DOHH2 (cell line): Measurements from ENCODE around the gene PAPLN.

ENCODE experiments used
- H3F3A ChIP-seq: fragments of 200-600 bp; sonication (generic), shearing (Covaris generic); 2 replicates; pipeline ENCODE4 v1.6.0; 2016; ENCODE audit warnings: antibody characterized with exemption, mild to moderate bottlenecking; ENCODE audit not compliant: control insufficient read depth, insufficient read depth
- H3K27ac ChIP-seq: fragments of 200-600 bp; sonication (generic); 2 replicates; pipeline ENCODE4 v1.5.1; 2014; ENCODE audit warnings: low read depth, mild to moderate bottlenecking, low read length, moderate library complexity
- H3K27me3 ChIP-seq: fragments of 200-600 bp; sonication (generic); 2 replicates; pipeline ENCODE4 v1.6.1; 2014; ENCODE audit warnings: mild to moderate bottlenecking, low read length, mixed read lengths; ENCODE audit not compliant: control insufficient read depth
- H3K36me3 ChIP-seq: fragments of 200-600 bp; sonication (generic); 2 replicates; pipeline ENCODE4 v1.6.1; 2014; ENCODE audit warnings: mild to moderate bottlenecking, low read length, moderate library complexity, mixed read lengths; ENCODE audit not compliant: control insufficient read depth
- H3K4me1 ChIP-seq: fragments of 200-600 bp; sonication (generic); 2 replicates; pipeline ENCODE4 v1.6.1; 2014; ENCODE audit warnings: mild to moderate bottlenecking, low read length, mixed read lengths; ENCODE audit not compliant: control insufficient read depth
- H3K4me2 ChIP-seq: fragments of 200-600 bp; sonication (generic); 2 replicates; pipeline ENCODE4 v1.6.0; 2014; ENCODE audit warnings: mild to moderate bottlenecking, low read length, moderate library complexity
- H3K4me3 ChIP-seq: fragments of 200-600 bp; sonication (generic); 2 replicates; pipeline ENCODE4 v1.5.1; 2014; ENCODE audit warnings: mild to moderate bottlenecking, low read length, mixed read lengths
- H3K79me2 ChIP-seq: fragments of 200-600 bp; sonication (generic); 2 replicates; pipeline ENCODE4 v1.6.1; 2014; ENCODE audit warnings: mild to moderate bottlenecking, low read length, mixed read lengths; ENCODE audit not compliant: control insufficient read depth
- H3K9me2 ChIP-seq: fragments of 200-600 bp; sonication (generic); replicated peaks from 2 replicates; pipeline ENCODE4 v1.6.1; 2014; ENCODE audit warnings: mild to moderate bottlenecking, low read length, mixed read lengths; ENCODE audit not compliant: control insufficient read depth
- H3K9me3 ChIP-seq: fragments of 200-600 bp; sonication (generic); 2 replicates; pipeline ENCODE4 v1.6.1; 2014; ENCODE audit warnings: antibody characterized with exemption, low read length, mixed read lengths; ENCODE audit not compliant: control insufficient read depth, insufficient read depth
- H4K20me1 ChIP-seq: fragments of 200-600 bp; sonication (generic); 2 replicates; pipeline ENCODE4 v1.6.0; 2014; ENCODE audit warnings: low read depth, mild to moderate bottlenecking, antibody characterized with exemption, low read length, moderate library complexity; ENCODE audit not compliant: control insufficient read depth, insufficient read depth
- CTCF ChIP-seq: fragments of 200-600 bp; sonication (generic); IDR thresholded peaks from one replicate; pipeline ENCODE4 v1.5.1; 2014; ENCODE audit warnings: antibody characterized with exemption, mild to moderate bottlenecking, low read depth, low read length; ENCODE audit not compliant: poor library complexity, severe bottlenecking
- EZH2phosphoT487 ChIP-seq: fragments of 200-600 bp; sonication (generic); IDR thresholded peaks from 2 replicates; pipeline ENCODE4 v1.6.1; 2017; ENCODE audit warnings: borderline replicate concordance, mild to moderate bottlenecking, antibody characterized with exemption, low read length, moderate library complexity, mixed read lengths

PAPLN gene

GRCh38 chr14:73264885-73265720 lies 27.8 kb downstream of the PAPLN start:
- H3K36me3 ChIP-seq, result no peaks in the 10 kb centered on the region
- H3K27me3 ChIP-seq, result no peaks in the 10 kb centered on the region
- H3K4me2 ChIP-seq, result no peak overlapping the region
- H3K9me3 ChIP-seq, result no peaks in the 10 kb centered on the region
- H3K79me2 ChIP-seq, result no peaks in the 10 kb centered on the region
- no peaks in the 10 kb centered on the region for H3F3A ChIP-seq
- peaks cover 8% of the 10 kb centered on the region for H3K4me1 ChIP-seq
- H4K20me1 ChIP-seq, result no peaks in the 10 kb centered on the region
- no peak overlapping the region for H3K4me3 ChIP-seq
- no peak overlapping the region for H3K27ac ChIP-seq
- no peak for TF ChIP-seq CTCF
- no peak for TF ChIP-seq EZH2phosphoT487
- H3K9me2 ChIP-seq, result no peaks in the 10 kb centered on the region

- Histone ChIP-seq H3K36me3 (no peaks in the 10 kb centered on the region), H3K27me3 (no peaks in the 10 kb centered on the region), H3K9me2 (no peaks in the 10 kb centered on the region), H3F3A (no peaks in the 10 kb centered on the region), H3K4me3 (no peak overlapping the region), H3K4me1 (peaks cover 14% of the 10 kb centered on the region), H3K79me2 (no peaks in the 10 kb centered on the region), H4K20me1 (no peaks in the 10 kb centered on the region), H3K9me3 (no peaks in the 10 kb centered on the region), H3K4me2 (no peak overlapping the region), H3K27ac (no peak overlapping the region)
- TF ChIP-seq EZH2phosphoT487 (no peak), CTCF (no peak)
Measured at GRCh38 chr14:73265721-73266046, 28.4 kb downstream of the PAPLN start.

- H3K79me2 ChIP-seq, result no peaks in the 10 kb centered on the region
- H4K20me1 ChIP-seq, result no peaks in the 10 kb centered on the region
- no peaks in the 10 kb centered on the region for H3K9me3 ChIP-seq
- no peak overlapping the region for H3K4me2 ChIP-seq
- H3K27me3 ChIP-seq, result no peaks in the 10 kb centered on the region
- no peaks in the 10 kb centered on the region for H3K9me2 ChIP-seq
- TF ChIP-seq EZH2phosphoT487 (no peak), CTCF (no peak)
- H3K4me3 ChIP-seq, result no peak overlapping the region
- no peak overlapping the region for H3K27ac ChIP-seq
- no peaks in the 10 kb centered on the region for H3K36me3 ChIP-seq
- peaks cover 16% of the 10 kb centered on the region for H3K4me1 ChIP-seq
- H3F3A ChIP-seq, result 0 out of 2 replicates have a peak, but pooled peaks cover 3% of the 10 kb centered on the region
Measured at GRCh38 chr14:73266317-73266716, 29.0 kb downstream of the PAPLN start.
